MM.1S (cell line): Measurements from ENCODE around the gene C20orf202.

Experiments used
- DNase-seq: peaks from one replicate; pipeline ENCODE4 v3.0.0-alpha.2; 2015
- H2AFZ ChIP-seq: fragments of 300-600 bp; sonication (generic); 2 replicates; pipeline ENCODE4 v1.6.0; 2016; ENCODE audit warnings: antibody characterized with exemption, low read length
- H3F3A ChIP-seq: fragments of 300-600 bp; sonication (generic); 2 replicates; pipeline ENCODE4 v1.6.1; 2016; ENCODE audit warnings: mild to moderate bottlenecking, antibody characterized with exemption, low read length, moderate library complexity, mixed read lengths; ENCODE audit not compliant: insufficient read depth
- H3K27ac ChIP-seq: fragments of 300-600 bp; sonication (generic); 2 replicates; pipeline ENCODE4 v1.5.1; 2016; ENCODE audit warnings: mild to moderate bottlenecking, low read length
- H3K27me3 ChIP-seq: fragments of 300-600 bp; sonication (generic); replicated peaks from 2 replicates; pipeline ENCODE4 v1.6.0; 2016; ENCODE audit warnings: low read length; ENCODE audit not compliant: insufficient read depth
- H3K36me3 ChIP-seq: fragments of 300-600 bp; sonication (generic); replicated peaks from 2 replicates; pipeline ENCODE4 v1.6.1; 2016; ENCODE audit warnings: mild to moderate bottlenecking, low read length, mixed read lengths; ENCODE audit not compliant: insufficient read depth
- H3K4me1 ChIP-seq: fragments of 300-600 bp; sonication (generic); 2 replicates; pipeline ENCODE4 v1.6.1; 2016; ENCODE audit warnings: low read length, mixed read lengths
- H3K4me2 ChIP-seq: fragments of 300-600 bp; sonication (generic); 2 replicates; pipeline ENCODE4 v1.6.0; 2016; ENCODE audit warnings: low read depth, low read length
- H3K4me3 ChIP-seq: fragments of 300-600 bp; sonication (generic); 2 replicates; pipeline ENCODE4 v1.5.1; 2016; ENCODE audit warnings: low read length, mixed read lengths
- H3K79me2 ChIP-seq: fragments of 300-600 bp; sonication (generic); 2 replicates; pipeline ENCODE4 v1.6.1; 2016; ENCODE audit warnings: mixed run types, low read length, mixed read lengths
- H3K9ac ChIP-seq: fragments of 300-600 bp; sonication (generic); 2 replicates; pipeline ENCODE4 v1.6.1; 2016; ENCODE audit warnings: low read length, mixed read lengths
- H3K9me2 ChIP-seq: fragments of 300-600 bp; sonication (generic); replicated peaks from 2 replicates; pipeline ENCODE4 v1.6.1; 2016; ENCODE audit warnings: mild to moderate bottlenecking, low read length, mixed read lengths; ENCODE audit not compliant: insufficient read depth
- H3K9me3 ChIP-seq: fragments of 300-600 bp; sonication (generic); replicated peaks from 2 replicates; pipeline ENCODE4 v1.6.1; 2016; ENCODE audit warnings: mild to moderate bottlenecking, low read length, mixed read lengths; ENCODE audit not compliant: insufficient read depth
- H4K20me1 ChIP-seq: fragments of 300-600 bp; sonication (generic); 2 replicates; pipeline ENCODE4 v1.6.1; 2016; ENCODE audit warnings: mild to moderate bottlenecking, low read length, moderate library complexity, mixed read lengths; ENCODE audit not compliant: insufficient read depth
- CTCF ChIP-seq: fragments of 300-600 bp; sonication (generic); IDR thresholded peaks from 2 replicates; pipeline ENCODE4 v1.5.1; 2016; ENCODE audit warnings: antibody characterized with exemption, low read length, mixed read lengths
- EZH2 ChIP-seq: fragments of 300-600 bp; sonication (generic); optimal IDR thresholded peaks from 2 replicates; pipeline ENCODE3; 2017; ENCODE audit warnings: low read depth, mild to moderate bottlenecking, antibody characterized with exemption, low read length, mixed read lengths
- EZH2phosphoT487 ChIP-seq: fragments of 300-600 bp; sonication (generic); IDR thresholded peaks from 2 replicates; pipeline ENCODE4 v1.6.1; 2018; ENCODE audit warnings: antibody characterized with exemption, low read length

C20orf202 gene

GRCh38 chr20:1195226-1195625, 8.0 kb upstream of the C20orf202 start:
- Histone ChIP-seq H3F3A (no peaks in the 10 kb centered on the region), H4K20me1 (no peaks in the 10 kb centered on the region), H3K27me3 (no peaks in the 10 kb centered on the region), H2AFZ (no peak overlapping the region), H3K4me2 (no peak overlapping the region), H3K4me1 (no peaks in the 10 kb centered on the region), H3K27ac (no peak overlapping the region), H3K79me2 (no peaks in the 10 kb centered on the region), H3K4me3 (no peak overlapping the region), H3K36me3 (no peaks in the 10 kb centered on the region), H3K9me2 (no peaks in the 10 kb centered on the region), H3K9ac (no peak overlapping the region), H3K9me3 (no peaks in the 10 kb centered on the region)
- DNase-seq = no peak
- TF ChIP-seq EZH2phosphoT487 (no peak), EZH2 (no peak), CTCF (no peak)

- H3K27me3 ChIP-seq = no peaks in the 10 kb centered on the region
- H2AFZ ChIP-seq = no peak overlapping the region
- no peaks in the 10 kb centered on the region for H4K20me1 ChIP-seq
- H3K4me1 ChIP-seq = no peaks in the 10 kb centered on the region
- H3K9me3 ChIP-seq = no peaks in the 10 kb centered on the region
- no peak overlapping the region for H3K9ac ChIP-seq
- no peaks in the 10 kb centered on the region for H3F3A ChIP-seq
- no peak overlapping the region for H3K27ac ChIP-seq
- H3K79me2 ChIP-seq = no peaks in the 10 kb centered on the region
- TF ChIP-seq CTCF (no peak), EZH2 (no peak), EZH2phosphoT487 (no peak)
- H3K9me2 ChIP-seq = no peaks in the 10 kb centered on the region
- H3K36me3 ChIP-seq = no peaks in the 10 kb centered on the region
- no peak overlapping the region for H3K4me2 ChIP-seq
- DNase-seq = no peak
- no peak overlapping the region for H3K4me3 ChIP-seq
Measured at GRCh38 chr20:1196634-1197033, 6.6 kb upstream of the C20orf202 start.

GRCh38 chr20:1197801-1198200, 5.5 kb upstream of the C20orf202 start:
- DNase-seq = no peak
- Histone ChIP-seq H3K9me2 (no peaks in the 10 kb centered on the region), H3K4me1 (no peaks in the 10 kb centered on the region), H3K4me3 (no peak overlapping the region), H3K4me2 (no peak overlapping the region), H4K20me1 (no peaks in the 10 kb centered on the region), H3K9ac (no peak overlapping the region), H3K79me2 (no peaks in the 10 kb centered on the region), H3K27me3 (no peaks in the 10 kb centered on the region), H3K36me3 (no peaks in the 10 kb centered on the region), H3K27ac (no peak overlapping the region), H3K9me3 (no peaks in the 10 kb centered on the region), H3F3A (no peaks in the 10 kb centered on the region), H2AFZ (no peak overlapping the region)
- TF ChIP-seq EZH2 (no peak), CTCF (no peak), EZH2phosphoT487 (no peak)
